ENCODE measurements around the gene FGD3. TPM values are rescaled to one million over a fixed set of nuclear protein-coding genes. Genes with fewer than 3 reads are reported as not detected.

Gene FGD3
- total RNA-seq, 4 donors from 2014 or later = 1.7 to 4.2 (median 3.3) TPM

GRCh38 chr9:92969516-92970466, 22.5 kb downstream of the FGD3 start:
- Histone ChIP-seq H3K4me1 (peaks cover 0 to 10% (median 0%) of the 10 kb centered on the region in 3 donors), H3K27ac (no peak overlapping the region), H3K27me3 (no peaks in the 10 kb centered on the region), H3K36me3 (no peaks in the 10 kb centered on the region), H3K9me3 (no peaks in the 10 kb centered on the region), H3K4me3 (no peak overlapping the region)
- TF ChIP-seq EP300 (IDR thresholded peaks at IDR 0.05) = no peak
- no peak for TF ChIP-seq CTCF (IDR thresholded peaks at IDR 0.05)
- no peak for TF ChIP-seq POLR2A (IDR thresholded peaks at IDR 0.05)
- TF ChIP-seq POLR2AphosphoS5 (IDR thresholded peaks at IDR 0.05) = no peak
- ATAC-seq = no peak
- WGBS, 2 donors (ENCODE audit: low coverage in 1 of 2) = 94% methylated on average over 4 of the region's 19 CpGs; no CpG with 5 or more reads in 1 of the 2 donors

- TF ChIP-seq CTCF (IDR thresholded peaks at IDR 0.05) (no peak), POLR2AphosphoS5 (IDR thresholded peaks at IDR 0.05) (no peak), EP300 (IDR thresholded peaks at IDR 0.05) (no peak), POLR2A (IDR thresholded peaks at IDR 0.05) (no peak)
- Histone ChIP-seq H3K27ac (no peak overlapping the region), H3K4me1 (peaks cover 0 to 10% (median 0%) of the 10 kb centered on the region in 3 donors), H3K4me3 (no peak overlapping the region), H3K9me3 (no peaks in the 10 kb centered on the region), H3K36me3 (no peaks in the 10 kb centered on the region), H3K27me3 (no peaks in the 10 kb centered on the region)
- no peak for ATAC-seq
- WGBS, 2 donors (ENCODE audit: low coverage in 1 of 2) = 72 to 74% methylated on average over 4 to 5 of the region's 5 CpGs
Measured at GRCh38 chr9:92970467-92970923, 23.2 kb downstream of the FGD3 start.

GRCh38 chr9:92971121-92971520, 23.8 kb downstream of the FGD3 start:
- no peak for ATAC-seq
- WGBS, 2 donors (ENCODE audit: low coverage in 1 of 2) = 64 to 90% methylated on average over 2 to 4 of the region's 5 CpGs
- TF ChIP-seq POLR2A (IDR thresholded peaks at IDR 0.05) = no peak
- TF ChIP-seq CTCF (IDR thresholded peaks at IDR 0.05) = no peak
- no peak for TF ChIP-seq EP300 (IDR thresholded peaks at IDR 0.05)
- TF ChIP-seq POLR2AphosphoS5 (IDR thresholded peaks at IDR 0.05) = no peak
- Histone ChIP-seq H3K27ac (no peak overlapping the region), H3K4me1 (peaks cover 0 to 10% (median 0%) of the 10 kb centered on the region in 3 donors), H3K4me3 (no peak overlapping the region), H3K27me3 (no peaks in the 10 kb centered on the region), H3K36me3 (no peaks in the 10 kb centered on the region), H3K9me3 (no peaks in the 10 kb centered on the region)

GRCh38 chr9:92971776-92972175, 24.5 kb downstream of the FGD3 start:
- H3K9me3 ChIP-seq = no peaks in the 10 kb centered on the region
- peaks cover 0 to 10% (median 0%) of the 10 kb centered on the region in 3 donors for H3K4me1 ChIP-seq
- 78 to 100% methylated on average over 1 of the region's 1 CpG for WGBS, 2 donors (ENCODE audit: low coverage in 1 of 2)
- ATAC-seq = no peak
- H3K27ac ChIP-seq = no peak overlapping the region
- TF ChIP-seq POLR2A (IDR thresholded peaks at IDR 0.05) = no peak
- no peak for TF ChIP-seq EP300 (IDR thresholded peaks at IDR 0.05)
- TF ChIP-seq CTCF (IDR thresholded peaks at IDR 0.05) = no peak
- TF ChIP-seq POLR2AphosphoS5 (IDR thresholded peaks at IDR 0.05) = no peak
- no peaks in the 10 kb centered on the region for H3K27me3 ChIP-seq
- no peaks in the 10 kb centered on the region for H3K36me3 ChIP-seq
- no peak overlapping the region for H3K4me3 ChIP-seq
